HepG2 (cell line): Measurements from ENCODE around the gene EMC8. TPM values are rescaled to one million over a fixed set of nuclear protein-coding genes. Genes with fewer than 3 reads are reported as not detected.

Source experiments
- ATAC-seq: fragments of 200-7000 bp; cut with Tn5 transposase; 3 replicates; pipeline ENCODE4 v1.9.1; 2020; ENCODE audit warnings: mild to moderate bottlenecking, moderate library complexity
- BruUV-seq: library from RNA; stranded (reverse); fragments of 400-500 nt; replicated peaks from 2 replicates; lab custom pipeline; 2021; lab: Mats Ljungman, UMichigan
- CTCF ChIA-PET: fragments of 300-600 bp; formaldehyde crosslinking; extraction: SDS; loops from one replicate; lab custom pipeline; 2021; ENCODE audit warnings: low total read pairs, inconsistent platforms, low intra/inter-chr PET ratio; lab: Yijun Ruan, JAX
- POLR2A ChIA-PET: fragments of 350-600 bp; sonication (Branson Sonifier 250); formaldehyde crosslinking; loops from one replicate; lab custom pipeline; 2020; ENCODE audit warnings: antibody characterized with exemption, inconsistent platforms; lab: Yijun Ruan, JAX
- DNase-seq: peaks from one replicate; pipeline ENCODE4 v3.0.0-alpha.2; 2015; ENCODE audit warnings: low spot score
- FAIRE-seq: peaks from 3 replicates; lab custom pipeline; 2011; peaks lifted over from hg19 to GRCh38; lab: Jason Lieb, UNC
- H2AFZ ChIP-seq: one replicate; pipeline ENCODE4 v1.6.1; 2011; ENCODE audit warnings: low read length, inconsistent platforms
- H3K27ac ChIP-seq: fragments of 300-600 bp; 3 replicates; pipeline ENCODE4 v1.8.0; 2011; ENCODE audit warnings: mixed run types, mild to moderate bottlenecking, mixed read lengths, low read length, inconsistent platforms; ENCODE audit not compliant: insufficient read depth; ENCODE audit errors: extremely low read length
- H3K27me3 ChIP-seq, 2 experiments: fragments of 200-600 bp in 1 of 2; 2 replicates in 1 of 2; 3 replicates in 1 of 2; pipeline versions ENCODE4 v1.6.0 to v1.8.0; 2011; ENCODE audit warnings: low read length in 2 of 2, mild to moderate bottlenecking in 2 of 2, moderate library complexity in 2 of 2, inconsistent platforms in 1 of 2; ENCODE audit not compliant: insufficient read depth in 2 of 2, control insufficient read depth in 1 of 2
- H3K36me3 ChIP-seq, 2 experiments: fragments of 200-600 bp in 1 of 2; replicated peaks in 1 of 2; 2 replicates in 1 of 2; 3 replicates in 1 of 2; pipeline versions ENCODE4 v1.5.1 to v1.8.0; 2011; ENCODE audit warnings: low read length in 2 of 2, inconsistent platforms in 1 of 2; ENCODE audit not compliant: insufficient read depth in 2 of 2, control insufficient read depth in 1 of 2
- H3K4me1 ChIP-seq: 2 replicates; pipeline ENCODE4 v1.5.1; 2012; ENCODE audit warnings: low read length, inconsistent platforms; ENCODE audit not compliant: insufficient read depth
- H3K4me2 ChIP-seq: 2 replicates; pipeline ENCODE4 v1.6.0; 2011; ENCODE audit warnings: low read depth, low read length, inconsistent platforms
- H3K4me3 ChIP-seq, 3 experiments: fragments of 200-600 bp in 1 of 3; sonication (generic), shearing (Covaris generic) in 1 of 3; replicated peaks in 1 of 3; 2 replicates each; pipeline ENCODE4 v1.5.1; 2011 to 2016; ENCODE audit warnings: low read length in 3 of 3, inconsistent platforms in 2 of 3, low read depth in 2 of 3, mild to moderate bottlenecking in 2 of 3, control low read depth in 1 of 3, mixed read lengths in 1 of 3; ENCODE audit not compliant: insufficient read depth in 1 of 3
- H3K79me2 ChIP-seq: one replicate; pipeline ENCODE4 v1.6.1; 2011; ENCODE audit warnings: low read length, inconsistent platforms; ENCODE audit not compliant: insufficient read depth
- H3K9ac ChIP-seq: 2 replicates; pipeline ENCODE4 v1.6.0; 2011; ENCODE audit warnings: mild to moderate bottlenecking, low read depth, low read length, inconsistent platforms; ENCODE audit not compliant: insufficient read depth
- H3K9me3 ChIP-seq: 2 replicates; pipeline ENCODE4 v1.5.1; 2012; ENCODE audit warnings: mild to moderate bottlenecking, low read length
- H4K20me1 ChIP-seq: 2 replicates; pipeline ENCODE4 v1.6.0; 2011; ENCODE audit warnings: inconsistent platforms, mild to moderate bottlenecking, low read length, moderate library complexity; ENCODE audit not compliant: insufficient read depth
- CSRNP1 ChIP-seq: sonication (generic); formaldehyde crosslinking; IDR thresholded peaks from 2 replicates; pipeline ENCODE4 v1.8.1; 2023; ENCODE audit warnings: mild to moderate bottlenecking, missing genetic modification reagents
- HNF4G ChIP-seq, 2 experiments: sonication (generic) in 1 of 2; formaldehyde crosslinking in 1 of 2; IDR thresholded peaks; 2 replicates each; pipeline versions ENCODE4 v1.4.0 to v1.6.1; 2011 to 2020; ENCODE audit warnings: borderline replicate concordance in 2 of 2, low read depth in 2 of 2, mild to moderate bottlenecking in 2 of 2, low read length in 1 of 2, missing genetic modification reagents in 1 of 2, moderate library complexity in 1 of 2
- UBTF ChIP-seq: sonication (generic); formaldehyde crosslinking; IDR thresholded peaks from 2 replicates; pipeline ENCODE4 v1.4.0; 2020; ENCODE audit warnings: mild to moderate bottlenecking, missing genetic modification reagents
- ZNF768 ChIP-seq: sonication (generic); formaldehyde crosslinking; IDR thresholded peaks from 2 replicates; pipeline ENCODE4 v1.4.0; 2020; ENCODE audit warnings: missing genetic modification reagents
- WGBS: methylation state at CpG from one replicate; pipeline ENCODE4 v1.1.6; 2017; ENCODE audit warnings: low lambda C conversion rate; 5-methylcytosine and 5-hydroxymethylcytosine counted together
- in situ Hi-C: cut with HindIII; loops from 2 replicates; pipeline ENCODE4 v1.10.0; 2017; ENCODE audit warnings: low pct_unique_long_range_greater_than_20kb; ENCODE audit not compliant: extremely low pct_ligation_motif_present
- intact Hi-C: fragments of 100-400 bp; cut with micrococcal nuclease; formaldehyde crosslinking; loops from one replicate; pipeline ENCODE4 v1.10.0; 2022; ENCODE audit not compliant: unreplicated experiment
- polyA plus RNA-seq, 8 experiments: library from polyadenylated mRNA; depleted of rRNA in 3 of 8; stranded (reverse) in 7 of 8; unstranded in 1 of 8; fragments of >200 nt; fragmentation: Illumina TruSeq in 4 of 8; extraction: Trizol in 4 of 8; gene quantifications; 2 replicates each; pipeline versions ENCODE4 v1.2.1 to v1.2.3, GENCODE V29; 2011 to 2016; ENCODE audit warnings: low read depth in 4 of 8, missing spikeins in 1 of 8, mixed read lengths in 1 of 8; ENCODE audit not compliant: insufficient read depth in 1 of 8
- total RNA-seq, 5 experiments: library from RNA; depleted of rRNA; stranded (reverse); fragments of >200 nt; fragmentation: Illumina TruSeq; extraction: Trizol; gene quantifications; 2 replicates each; pipeline ENCODE4 v1.2.3, GENCODE V29; 2016; ENCODE audit warnings: low read depth in 1 of 5
- TF ChIP-seq, protein P1 (sequence below), 2 experiments: sonication (generic) in 1 of 2; formaldehyde crosslinking in 1 of 2; IDR thresholded peaks; 2 replicates each; pipeline versions ENCODE4 v1.5.1 to v1.6.1; 2011 to 2020; ENCODE audit warnings: borderline replicate concordance in 1 of 2, low read depth in 1 of 2, low read length in 1 of 2, mild to moderate bottlenecking in 1 of 2, missing genetic modification reagents in 1 of 2, moderate library complexity in 1 of 2

Gene EMC8
- total and polyA plus RNA-seq, 2 of the 13 experiments (the other 11 are each of a cell fraction or from before 2014, with no cell fraction given): 55.0 to 76.0 TPM

- Histone ChIP-seq H3K27me3 (peaks cover 14 to 53% of the 10 kb centered on the region in 2 experiments; a peak in 4 of 5 replicates), H3K36me3 (no peaks in the 10 kb centered on the region), H3K4me2 (no peak overlapping the region), H3K9ac (no peak overlapping the region), H3K9me3 (no peaks in the 10 kb centered on the region), H3K4me3 (no peak overlapping the region), H3K27ac (no peak overlapping the region), H3K4me1 (peaks cover 6% of the 10 kb centered on the region), H3K79me2 (no peaks in the 10 kb centered on the region), H4K20me1 (no peaks in the 10 kb centered on the region), H2AFZ (no peak overlapping the region)
- intact Hi-C loops: no loop called here
- 57% methylated on average over 21 of the region's 24 CpGs for WGBS
- TF ChIP-seq, protein P1, sequence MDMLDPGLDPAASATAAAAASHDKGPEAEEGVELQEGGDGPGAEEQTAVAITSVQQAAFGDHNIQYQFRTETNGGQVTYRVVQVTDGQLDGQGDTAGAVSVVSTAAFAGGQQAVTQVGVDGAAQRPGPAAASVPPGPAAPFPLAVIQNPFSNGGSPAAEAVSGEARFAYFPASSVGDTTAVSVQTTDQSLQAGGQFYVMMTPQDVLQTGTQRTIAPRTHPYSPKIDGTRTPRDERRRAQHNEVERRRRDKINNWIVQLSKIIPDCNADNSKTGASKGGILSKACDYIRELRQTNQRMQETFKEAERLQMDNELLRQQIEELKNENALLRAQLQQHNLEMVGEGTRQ (IDR thresholded peaks at IDR 0.05; ENCODE audit: low read depth, low read length): no peak
- TF ChIP-seq, protein P1 (CRISPR knock-in tag; IDR thresholded peaks at IDR 0.05; ENCODE audit: borderline replicate concordance): no peak
- TF ChIP-seq HNF4G (IDR thresholded peaks at IDR 0.05; ENCODE audit: borderline replicate concordance, low read depth, low read length) (no peak), HNF4G (CRISPR knock-in tag; IDR thresholded peaks at IDR 0.05; ENCODE audit: borderline replicate concordance, low read depth) (no peak), ZNF768 (CRISPR knock-in tag) (peak; percentile 95), UBTF (0 out of 2 replicates have a peak, but pooled peaks have one; percentile 15), CSRNP1 (CRISPR knock-in tag) (no peak)
- in situ Hi-C loops: no loop called here
- no peak for DNase-seq
- no TSS peak for BruUV-seq
- no peak for FAIRE-seq
- ChIA-PET CTCF (no interaction called here), POLR2A (no interaction called here)
- ATAC-seq: no peak
These were observed 40.4 kb upstream of the EMC8 start for GRCh38 chr16:85839681-85840240.
